Measurements from ENCODE around the gene EIF5. TPM values are rescaled to one million over a fixed set of nuclear protein-coding genes. Genes with fewer than 3 reads are reported as not detected.

The EIF5 gene
- total RNA-seq, 4 donors from 2014 or later = 128 to 226 (median 160) TPM

DNA sequence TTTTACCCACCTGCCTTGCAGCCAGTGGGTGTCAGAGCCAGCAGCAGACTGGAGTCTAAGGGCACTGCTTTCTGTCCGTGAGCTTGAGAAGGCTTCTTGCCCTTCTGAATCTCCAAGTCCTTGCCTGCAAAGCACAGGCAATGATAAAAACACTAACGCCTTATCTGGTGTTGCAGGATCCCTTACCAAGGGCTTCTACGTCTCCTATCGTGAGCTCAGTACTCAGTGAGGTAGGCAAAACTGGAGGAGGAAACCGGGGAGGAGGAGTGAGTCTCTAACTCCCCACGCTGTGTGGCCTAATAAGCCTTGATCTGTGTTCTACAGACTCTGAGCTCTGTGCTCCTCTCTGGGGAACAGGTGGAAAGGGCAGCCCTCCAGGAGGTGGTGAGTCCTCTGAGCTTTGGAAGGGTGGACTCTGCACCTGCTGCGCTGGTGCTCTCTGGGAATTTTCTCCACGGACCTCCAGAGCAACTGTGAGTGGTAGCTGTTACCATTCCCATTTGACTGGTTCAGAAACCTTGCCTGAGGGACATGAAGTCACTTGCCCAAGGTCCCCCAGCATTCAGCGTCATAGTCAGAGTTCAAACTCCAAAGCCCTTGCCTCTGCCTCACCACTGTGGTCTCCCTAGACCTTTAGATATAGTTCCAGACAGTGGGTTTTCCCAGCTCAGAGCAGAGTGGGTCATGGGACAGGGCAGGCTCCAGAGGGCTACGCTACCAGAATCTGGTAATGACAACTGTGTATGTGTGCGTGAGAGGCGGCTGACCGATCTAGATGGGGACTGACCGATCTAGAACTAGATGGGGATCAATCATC is 44.2 kb downstream of the EIF5 start:
- 82 to 85% methylated on average over 14 of the region's 14 CpGs for WGBS, 2 donors
- H3K4me3 ChIP-seq = no peak overlapping the region
- TF ChIP-seq EP300 (IDR thresholded peaks at IDR 0.05) = no peak
- no peaks in the 10 kb centered on the region for H3K36me3 ChIP-seq
- no peaks in the 10 kb centered on the region for H3K27me3 ChIP-seq
- H3K27ac ChIP-seq = no peak overlapping the region
- no peaks in the 10 kb centered on the region for H3K9me3 ChIP-seq
- no peaks in the 10 kb centered on the region for H3K4me1 ChIP-seq
- DNase-seq (ENCODE audit: low spot score in 2 of 2) = no peak

DNA sequence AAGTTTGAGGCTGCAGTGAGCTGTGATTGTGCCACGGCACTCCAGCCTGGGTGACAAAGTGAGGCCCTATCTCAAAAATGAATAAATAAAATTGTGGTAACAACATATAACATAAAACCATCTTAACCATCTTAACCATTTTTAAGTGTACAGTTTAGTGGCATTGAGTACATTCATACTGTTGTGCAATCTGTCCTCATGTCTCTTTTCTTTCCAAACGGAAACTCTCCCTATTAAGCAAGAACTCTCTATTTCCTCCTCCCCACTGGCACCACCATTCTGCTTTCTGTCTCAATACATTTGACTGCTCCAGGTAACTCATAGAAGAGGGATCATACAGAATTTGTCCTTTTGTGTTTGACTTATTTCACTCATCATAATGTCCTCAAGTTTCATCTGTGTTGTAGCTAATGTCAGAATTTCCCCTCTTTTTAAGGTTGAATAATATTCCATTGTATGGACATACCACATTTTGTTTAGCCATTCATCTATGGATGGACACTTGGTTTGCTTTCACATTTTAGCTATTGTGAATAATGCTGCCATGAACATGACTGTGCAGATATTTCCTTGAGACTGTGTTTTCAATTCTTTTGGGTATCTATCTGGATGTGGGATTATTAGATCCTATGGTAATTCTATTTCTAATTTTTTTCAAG is 46.8 kb downstream of the EIF5 start:
- no peaks in the 10 kb centered on the region for H3K9me3 ChIP-seq
- H3K4me3 ChIP-seq = no peak overlapping the region
- no peaks in the 10 kb centered on the region for H3K36me3 ChIP-seq
- no peak for DNase-seq (ENCODE audit: low spot score in 2 of 2)
- H3K4me1 ChIP-seq = peaks cover 0 to 11% (median 7%) of the 10 kb centered on the region in 4 donors
- H3K27me3 ChIP-seq = no peaks in the 10 kb centered on the region
- no peak overlapping the region for H3K27ac ChIP-seq
- no peak for TF ChIP-seq EP300 (IDR thresholded peaks at IDR 0.05)
- TF ChIP-seq POLR2A (IDR thresholded peaks at IDR 0.05) = no peak
- TF ChIP-seq, protein P1, sequence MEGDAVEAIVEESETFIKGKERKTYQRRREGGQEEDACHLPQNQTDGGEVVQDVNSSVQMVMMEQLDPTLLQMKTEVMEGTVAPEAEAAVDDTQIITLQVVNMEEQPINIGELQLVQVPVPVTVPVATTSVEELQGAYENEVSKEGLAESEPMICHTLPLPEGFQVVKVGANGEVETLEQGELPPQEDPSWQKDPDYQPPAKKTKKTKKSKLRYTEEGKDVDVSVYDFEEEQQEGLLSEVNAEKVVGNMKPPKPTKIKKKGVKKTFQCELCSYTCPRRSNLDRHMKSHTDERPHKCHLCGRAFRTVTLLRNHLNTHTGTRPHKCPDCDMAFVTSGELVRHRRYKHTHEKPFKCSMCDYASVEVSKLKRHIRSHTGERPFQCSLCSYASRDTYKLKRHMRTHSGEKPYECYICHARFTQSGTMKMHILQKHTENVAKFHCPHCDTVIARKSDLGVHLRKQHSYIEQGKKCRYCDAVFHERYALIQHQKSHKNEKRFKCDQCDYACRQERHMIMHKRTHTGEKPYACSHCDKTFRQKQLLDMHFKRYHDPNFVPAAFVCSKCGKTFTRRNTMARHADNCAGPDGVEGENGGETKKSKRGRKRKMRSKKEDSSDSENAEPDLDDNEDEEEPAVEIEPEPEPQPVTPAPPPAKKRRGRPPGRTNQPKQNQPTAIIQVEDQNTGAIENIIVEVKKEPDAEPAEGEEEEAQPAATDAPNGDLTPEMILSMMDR (IDR thresholded peaks at IDR 0.05) = no peak
- WGBS, 2 donors = 0 to 20% methylated on average over 2 of the region's 2 CpGs

DNA sequence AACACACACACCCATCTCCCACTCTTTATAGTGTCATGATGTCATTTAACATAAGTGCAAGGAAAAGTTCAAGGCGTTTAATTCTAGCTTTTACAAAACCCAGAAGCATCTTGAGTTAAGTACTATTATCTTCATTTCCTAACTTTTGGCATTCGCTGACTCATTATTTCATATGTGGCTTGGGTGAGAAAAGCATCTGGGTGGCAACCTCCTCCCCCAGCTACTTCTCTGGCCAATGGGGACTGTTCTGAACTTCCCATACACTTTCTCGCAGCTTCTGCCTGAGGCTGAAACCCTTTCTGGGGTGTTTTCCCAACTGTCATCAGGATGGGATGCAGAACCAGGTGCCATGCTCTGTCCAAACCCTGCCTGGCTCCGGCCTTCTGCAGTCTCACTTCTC is 48.3 kb downstream of the EIF5 start:
- no peaks in the 10 kb centered on the region for H3K9me3 ChIP-seq
- H3K36me3 ChIP-seq = no peaks in the 10 kb centered on the region
- no peak for DNase-seq (ENCODE audit: low spot score in 2 of 2)
- H3K4me1 ChIP-seq = peaks cover 0 to 20% (median 15%) of the 10 kb centered on the region in 4 donors
- H3K27ac ChIP-seq = no peak overlapping the region
- no peaks in the 10 kb centered on the region for H3K27me3 ChIP-seq
- WGBS, 2 donors = 60 to 68% methylated on average over 4 of the region's 4 CpGs
- TF ChIP-seq, protein P1 (IDR thresholded peaks at IDR 0.05) = no peak
- H3K4me3 ChIP-seq = no peak overlapping the region

DNA sequence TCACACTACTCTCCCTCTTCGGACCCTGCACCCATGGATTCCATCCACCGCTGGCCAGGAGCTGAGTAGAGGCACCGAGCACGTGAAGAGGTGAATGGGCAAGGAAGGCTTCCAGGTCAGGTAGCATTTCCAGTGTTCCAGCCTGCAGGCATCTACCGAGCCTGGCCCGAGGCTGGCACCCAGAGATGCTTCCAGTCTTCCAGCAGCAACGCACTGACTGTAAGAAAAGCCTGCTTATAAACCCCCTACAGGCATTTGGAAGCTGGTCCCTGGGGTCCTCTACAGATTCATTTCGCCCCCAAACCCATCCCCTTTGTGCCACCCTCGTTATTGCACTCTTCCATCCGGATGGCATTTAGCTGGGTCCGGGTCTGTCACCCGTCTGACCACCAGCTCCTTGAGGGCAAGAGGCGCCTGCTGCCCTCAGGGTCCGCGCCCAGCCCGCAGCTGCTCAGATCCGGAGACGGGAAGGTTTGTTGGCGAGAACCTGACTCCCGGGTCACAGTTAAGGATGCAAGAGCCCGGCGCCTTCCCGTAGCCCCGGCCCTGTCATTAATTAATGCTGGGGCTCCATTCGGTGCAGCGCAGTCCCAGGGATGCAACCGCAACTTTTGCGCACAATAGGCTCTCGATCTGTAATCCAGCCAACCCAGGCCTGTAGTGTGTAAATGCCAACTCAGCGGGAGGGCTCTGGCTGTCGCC is 50.6 kb downstream of the EIF5 start:
- H3K4me1 ChIP-seq = peaks cover 0 to 36% (median 29%) of the 10 kb centered on the region in 4 donors
- WGBS, 2 donors = 12 to 14% methylated on average over 18 to 30 of the region's 31 CpGs
- peak overlapping the region; percentile 91 to 100 (median 98) for H3K27ac ChIP-seq
- peak overlapping the region; percentile 75 to 95 (median 92) for H3K4me3 ChIP-seq
- H3K27me3 ChIP-seq = no peaks in the 10 kb centered on the region
- TF ChIP-seq, protein P1 (IDR thresholded peaks at IDR 0.05) = no peak
- TF ChIP-seq POLR2A (IDR thresholded peaks at IDR 0.05) (no peak), EP300 (IDR thresholded peaks at IDR 0.05) (no peak)
- no peaks in the 10 kb centered on the region for H3K36me3 ChIP-seq
- no peaks in the 10 kb centered on the region for H3K9me3 ChIP-seq
- no peak for DNase-seq (ENCODE audit: low spot score in 2 of 2)

DNA sequence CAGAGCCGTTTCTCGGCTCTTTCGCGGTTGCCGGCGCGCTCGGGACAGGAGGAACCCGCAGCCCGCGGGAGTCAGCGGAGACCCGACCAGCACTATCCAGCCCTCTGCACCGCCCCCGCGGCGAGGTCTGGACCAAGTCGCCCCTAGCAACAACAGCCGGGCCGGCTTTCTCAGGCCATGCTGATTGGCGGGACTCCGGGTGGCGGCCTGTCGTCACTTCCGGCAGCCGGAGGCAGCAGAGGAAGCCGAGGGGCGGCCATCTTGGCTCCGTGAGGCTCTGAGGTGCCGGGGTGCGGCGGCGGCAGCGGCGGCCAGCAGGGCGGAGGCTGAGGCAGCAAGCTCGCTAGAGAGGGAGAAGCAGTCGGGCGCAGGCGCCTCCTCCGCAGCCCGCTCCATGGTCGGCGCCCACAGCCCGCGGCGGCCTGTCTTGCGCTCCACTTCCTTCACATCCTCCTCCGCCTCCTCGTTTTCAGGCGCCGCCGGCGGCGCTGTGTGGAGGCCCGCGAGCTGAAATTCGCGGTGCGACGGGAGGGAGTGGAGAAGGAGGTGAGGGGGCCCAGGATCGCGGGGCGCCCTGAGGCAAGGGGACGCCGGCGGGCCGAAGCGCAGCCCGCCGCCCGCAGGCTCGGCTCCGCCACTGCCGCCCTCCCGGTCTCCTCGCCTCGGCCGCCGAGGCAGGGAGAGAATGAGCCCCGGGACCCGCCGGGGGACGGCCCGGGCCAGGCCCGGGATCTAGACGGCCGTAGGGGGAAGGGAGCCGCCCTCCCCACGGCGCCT is 51.3 kb downstream of the EIF5 start, which contains the start of gene MARK3:
MARK3 (plus strand) TSS at position 264 of the 777 bp plus-strand sequence. CDS start 615 bp downstream, outside the sequence.
- Histone ChIP-seq H3K4me1 (peaks cover 0 to 39% (median 30%) of the 10 kb centered on the region in 4 donors), H3K4me3 (peak within 1 kb of the TSS; percentile 75 to 95 (median 92)), H3K36me3 (no peaks in the 10 kb centered on the region), H3K27ac (peak within 1 kb of the TSS; percentile 91 to 100 (median 98)), H3K9me3 (no peaks in the 10 kb centered on the region), H3K27me3 (no peaks in the 10 kb centered on the region)
- TF ChIP-seq EP300 (IDR thresholded peaks at IDR 0.05) (peak; percentile 73 to 97), POLR2A (IDR thresholded peaks at IDR 0.05) (peak; percentile 71 to 92)
- TF ChIP-seq, protein P1 (IDR thresholded peaks at IDR 0.05) = peak; percentile 15 to 71 (median 20)
- peak; percentile 93 to 95 for DNase-seq (ENCODE audit: low spot score in 2 of 2)
- 0 to 1% methylated on average over 52 to 54 of the region's 91 CpGs for WGBS, 2 donors
